T-helper 1 cell treated with Interleukin-12 subunit alpha and Interleukin-12 subunit beta and Interleukin-4 antibody, amounts not matched to agents 30 μg/mL and 1 μg/mL, for 36 hours (primary cell): ENCODE measurements around the gene GADD45B.
"Not testable (repeated sequence)": the region's sequence is repeated elsewhere in the genome, so short reads cannot be mapped to it uniquely, and the experiment has no call there.

Experiments used
- H3K27ac Mint-ChIP-seq: one replicate; pipeline ENCODE4 v1.8.0; 2021; ENCODE audit warnings: mild to moderate bottlenecking, mixed read lengths
- H3K27me3 Mint-ChIP-seq: one replicate; pipeline ENCODE4 v1.8.0; 2021; ENCODE audit warnings: low read depth, mixed read lengths
- H3K36me3 Mint-ChIP-seq: one replicate; pipeline ENCODE4 v1.8.0; 2021; ENCODE audit warnings: low read depth, mixed read lengths
- H3K4me1 Mint-ChIP-seq: one replicate; pipeline ENCODE4 v1.8.0; 2021; ENCODE audit warnings: low read depth, mixed read lengths
- H3K4me3 Mint-ChIP-seq: one replicate; pipeline ENCODE4 v1.8.0; 2021; ENCODE audit warnings: mild to moderate bottlenecking, moderate library complexity, mixed read lengths
- H3K9me3 Mint-ChIP-seq: one replicate; pipeline ENCODE4 v1.8.0; 2021; ENCODE audit warnings: mixed read lengths

GADD45B gene

GRCh38 chr19:2518856-2519255 lies 42.9 kb downstream of the GADD45B start:
- not testable (repeated sequence) for H3K4me1 Mint-ChIP-seq, H3K9me3 Mint-ChIP-seq, H3K4me3 Mint-ChIP-seq, H3K27me3 Mint-ChIP-seq, H3K36me3 Mint-ChIP-seq, H3K27ac Mint-ChIP-seq

- H3K36me3 Mint-ChIP-seq = no peaks in the 10 kb centered on the region
- no peak overlapping the region for H3K27ac Mint-ChIP-seq
- no peaks in the 10 kb centered on the region for H3K9me3 Mint-ChIP-seq
- H3K4me1 Mint-ChIP-seq = no peaks in the 10 kb centered on the region
- no peak overlapping the region for H3K4me3 Mint-ChIP-seq
- H3K27me3 Mint-ChIP-seq = peaks cover 5% of the 10 kb centered on the region
Measured at GRCh38 chr19:2519482-2519881, 43.6 kb downstream of the GADD45B start.

GRCh38 chr19:2523630-2524311 lies 47.8 kb downstream of the GADD45B start:
- Mint-ChIP-seq H3K36me3 (no peaks in the 10 kb centered on the region), H3K9me3 (no peaks in the 10 kb centered on the region), H3K27ac (no peak overlapping the region), H3K27me3 (no peaks in the 10 kb centered on the region), H3K4me1 (no peaks in the 10 kb centered on the region), H3K4me3 (no peak overlapping the region)

GRCh38 chr19:2524361-2524839 lies 48.5 kb downstream of the GADD45B start:
- Mint-ChIP-seq H3K9me3 (no peaks in the 10 kb centered on the region), H3K27me3 (no peaks in the 10 kb centered on the region), H3K4me3 (no peak overlapping the region)

GRCh38 chr19:2524840-2525723 lies 49.2 kb downstream of the GADD45B start:
- Mint-ChIP-seq H3K27ac (no peak overlapping the region), H3K27me3 (no peaks in the 10 kb centered on the region), H3K36me3 (no peaks in the 10 kb centered on the region), H3K4me1 (no peaks in the 10 kb centered on the region), H3K4me3 (no peak overlapping the region), H3K9me3 (no peaks in the 10 kb centered on the region)

More at GRCh38 chr19:2524361-2524839, 48.5 kb downstream of the GADD45B start:
- Mint-ChIP-seq H3K4me1 (no peaks in the 10 kb centered on the region), H3K36me3 (no peaks in the 10 kb centered on the region), H3K27ac (no peak overlapping the region)

GRCh38 chr19:2527171-2527570 lies 51.2 kb downstream of the GADD45B start:
- H3K36me3 Mint-ChIP-seq = no peaks in the 10 kb centered on the region
- no peak overlapping the region for H3K27ac Mint-ChIP-seq
- H3K4me3 Mint-ChIP-seq = no peak overlapping the region
- no peaks in the 10 kb centered on the region for H3K9me3 Mint-ChIP-seq
- no peaks in the 10 kb centered on the region for H3K27me3 Mint-ChIP-seq
- H3K4me1 Mint-ChIP-seq = peaks cover 1% of the 10 kb centered on the region

GRCh38 chr19:2527686-2528085 lies 51.8 kb downstream of the GADD45B start:
- H3K27me3 Mint-ChIP-seq = no peaks in the 10 kb centered on the region
- H3K9me3 Mint-ChIP-seq = no peaks in the 10 kb centered on the region
- no peak overlapping the region for H3K27ac Mint-ChIP-seq
- H3K4me1 Mint-ChIP-seq = peaks cover 4% of the 10 kb centered on the region
- no peaks in the 10 kb centered on the region for H3K36me3 Mint-ChIP-seq
- H3K4me3 Mint-ChIP-seq = no peak overlapping the region
